Smooth muscle cell (in vitro differentiated cells): ENCODE measurements around the gene TRIM2. TPM values are rescaled to one million over a fixed set of nuclear protein-coding genes. Genes with fewer than 3 reads are reported as not detected.

ENCODE experiments used
- DNase-seq: peaks from one replicate; lab custom pipeline; 2025; ENCODE audit not compliant: unreplicated experiment; lab: John Stamatoyannopoulos, UW
- H2AFZ ChIP-seq: fragments of 200-600 bp; sonication (generic); 2 replicates; pipeline ENCODE4 v1.6.0; 2016; ENCODE audit warnings: antibody characterized with exemption, low read depth, mild to moderate bottlenecking
- H3F3A ChIP-seq: fragments of 200-600 bp; sonication (generic); 2 replicates; pipeline ENCODE4 v1.6.0; 2017; ENCODE audit warnings: antibody characterized with exemption, low read depth
- H3K27ac ChIP-seq: fragments of 200-600 bp; sonication (generic); 2 replicates; pipeline ENCODE4 v1.5.1; 2016; ENCODE audit warnings: low read depth, mild to moderate bottlenecking
- H3K27me3 ChIP-seq: fragments of 200-600 bp; sonication (generic); 2 replicates; pipeline ENCODE4 v1.6.1; 2016; ENCODE audit warnings: low read depth, mild to moderate bottlenecking
- H3K36me3 ChIP-seq: fragments of 200-600 bp; sonication (generic); 2 replicates; pipeline ENCODE4 v1.5.1; 2016; ENCODE audit warnings: low read depth
- H3K4me1 ChIP-seq: fragments of 200-600 bp; sonication (generic); 2 replicates; pipeline ENCODE4 v1.5.1; 2016; ENCODE audit warnings: low read depth
- H3K4me2 ChIP-seq: fragments of 200-600 bp; sonication (generic); 2 replicates; pipeline ENCODE4 v1.6.0; 2016; ENCODE audit warnings: mild to moderate bottlenecking
- H3K4me3 ChIP-seq: fragments of 200-600 bp; sonication (generic); 2 replicates; pipeline ENCODE4 v1.5.1; 2016; ENCODE audit warnings: mild to moderate bottlenecking
- H3K79me2 ChIP-seq: fragments of 200-600 bp; sonication (generic); 2 replicates; pipeline ENCODE4 v1.6.0; 2016; ENCODE audit warnings: low read depth, mild to moderate bottlenecking
- H3K9ac ChIP-seq: fragments of 200-600 bp; sonication (generic); 2 replicates; pipeline ENCODE4 v1.6.0; 2016; ENCODE audit warnings: low read depth
- H3K9me3 ChIP-seq: fragments of 200-600 bp; sonication (generic); replicated peaks from 2 replicates; pipeline ENCODE4 v1.5.1; 2016; ENCODE audit warnings: low read depth
- H4K20me1 ChIP-seq: fragments of 200-600 bp; sonication (generic); 2 replicates; pipeline ENCODE4 v1.6.0; 2016; ENCODE audit warnings: low read depth
- WGBS: methylation state at CpG from one replicate; pipeline ENCODE4 v1.1.7; 2016; ENCODE audit warnings: low lambda C conversion rate; 5-methylcytosine and 5-hydroxymethylcytosine counted together
- polyA plus RNA-seq: library from polyadenylated mRNA; unstranded; fragments of >200 nt; fragmentation: Nextera tagmentation; extraction: Ambion mirVana; gene quantifications from 2 replicates; pipeline ENCODE4 v1.2.1, GENCODE V29; 2016
- total RNA-seq: library from RNA; depleted of rRNA; stranded (reverse); fragments of >200 nt; gene quantifications from 2 replicates; pipeline ENCODE4 v1.2.3, GENCODE V29; 2014
- TF ChIP-seq, protein P1 (sequence below): fragments of 200-600 bp; sonication (generic); IDR thresholded peaks from 2 replicates; pipeline ENCODE4 v1.5.1; 2017; ENCODE audit warnings: borderline replicate concordance, mild to moderate bottlenecking, antibody characterized with exemption; ENCODE audit not compliant: insufficient read depth, poor library complexity, severe bottlenecking

Gene TRIM2
- total and polyA plus RNA-seq, 2 experiments from 2014 or later = 9.1 to 33.4 TPM

DNA sequence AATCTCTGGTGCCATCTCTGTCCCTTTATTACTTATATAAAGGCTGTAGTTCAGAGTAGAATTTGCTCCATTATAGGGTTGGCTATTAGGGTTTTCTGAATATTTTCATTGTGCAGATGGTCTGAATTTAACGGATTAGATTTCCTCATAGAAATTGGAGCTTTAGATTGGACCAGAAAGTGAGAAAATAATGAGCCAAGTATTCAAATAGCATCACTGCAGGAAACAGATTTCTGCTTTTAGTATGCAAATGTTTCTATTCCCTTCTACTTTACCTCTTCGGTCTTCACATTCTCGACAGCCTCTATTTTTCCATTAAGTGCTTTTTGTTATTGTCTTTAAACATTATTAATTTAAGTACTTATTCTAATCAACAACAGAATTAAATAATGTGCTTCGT, 55.4 kb downstream of the TRIM2 start:
- Histone ChIP-seq H3K4me2 (no peak overlapping the region), H3K4me3 (no peak overlapping the region), H3K27me3 (no peaks in the 10 kb centered on the region), H3K27ac (no peak overlapping the region), H3F3A (peaks cover 6% of the 10 kb centered on the region), H2AFZ (no peak overlapping the region), H3K36me3 (no peaks in the 10 kb centered on the region), H3K4me1 (peaks cover 7% of the 10 kb centered on the region), H3K9me3 (no peaks in the 10 kb centered on the region), H3K79me2 (peaks cover 17% of the 10 kb centered on the region), H4K20me1 (peaks cover 42% of the 10 kb centered on the region), H3K9ac (no peak overlapping the region)
- no peak for DNase-seq
- WGBS = 38% methylated on average over 4 of the region's 4 CpGs
- TF ChIP-seq, protein P1, sequence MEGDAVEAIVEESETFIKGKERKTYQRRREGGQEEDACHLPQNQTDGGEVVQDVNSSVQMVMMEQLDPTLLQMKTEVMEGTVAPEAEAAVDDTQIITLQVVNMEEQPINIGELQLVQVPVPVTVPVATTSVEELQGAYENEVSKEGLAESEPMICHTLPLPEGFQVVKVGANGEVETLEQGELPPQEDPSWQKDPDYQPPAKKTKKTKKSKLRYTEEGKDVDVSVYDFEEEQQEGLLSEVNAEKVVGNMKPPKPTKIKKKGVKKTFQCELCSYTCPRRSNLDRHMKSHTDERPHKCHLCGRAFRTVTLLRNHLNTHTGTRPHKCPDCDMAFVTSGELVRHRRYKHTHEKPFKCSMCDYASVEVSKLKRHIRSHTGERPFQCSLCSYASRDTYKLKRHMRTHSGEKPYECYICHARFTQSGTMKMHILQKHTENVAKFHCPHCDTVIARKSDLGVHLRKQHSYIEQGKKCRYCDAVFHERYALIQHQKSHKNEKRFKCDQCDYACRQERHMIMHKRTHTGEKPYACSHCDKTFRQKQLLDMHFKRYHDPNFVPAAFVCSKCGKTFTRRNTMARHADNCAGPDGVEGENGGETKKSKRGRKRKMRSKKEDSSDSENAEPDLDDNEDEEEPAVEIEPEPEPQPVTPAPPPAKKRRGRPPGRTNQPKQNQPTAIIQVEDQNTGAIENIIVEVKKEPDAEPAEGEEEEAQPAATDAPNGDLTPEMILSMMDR = no peak

DNA sequence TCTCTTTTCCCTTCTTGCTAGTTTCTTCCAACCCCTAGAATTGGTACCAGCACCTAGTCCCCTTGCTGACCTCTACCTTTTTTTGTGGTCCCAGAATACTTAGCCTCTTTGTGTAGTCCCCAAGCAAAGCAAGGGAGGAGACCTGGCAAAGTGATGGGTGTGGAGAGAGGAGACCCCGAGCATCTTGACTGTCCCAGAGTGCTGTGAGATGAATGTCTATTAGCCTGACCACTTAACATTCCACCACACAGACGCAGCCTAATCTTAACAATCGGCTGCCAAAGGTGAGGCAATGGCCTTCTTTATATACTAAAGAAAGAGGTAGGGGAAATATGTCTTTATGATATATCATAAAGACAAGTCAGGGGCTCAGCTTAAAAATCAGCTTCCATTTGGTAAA, 55.9 kb downstream of the TRIM2 start:
- Histone ChIP-seq H3K27me3 (no peaks in the 10 kb centered on the region), H2AFZ (no peak overlapping the region), H3K4me1 (peaks cover 7% of the 10 kb centered on the region), H3K9me3 (no peaks in the 10 kb centered on the region), H3K36me3 (no peaks in the 10 kb centered on the region), H4K20me1 (peaks cover 42% of the 10 kb centered on the region), H3K79me2 (peaks cover 17% of the 10 kb centered on the region), H3K27ac (no peak overlapping the region), H3K4me3 (no peak overlapping the region), H3F3A (peaks cover 6% of the 10 kb centered on the region), H3K9ac (no peak overlapping the region), H3K4me2 (no peak overlapping the region)
- DNase-seq = no peak
- 33% methylated on average over 3 of the region's 3 CpGs for WGBS
- TF ChIP-seq, protein P1 = no peak

DNA sequence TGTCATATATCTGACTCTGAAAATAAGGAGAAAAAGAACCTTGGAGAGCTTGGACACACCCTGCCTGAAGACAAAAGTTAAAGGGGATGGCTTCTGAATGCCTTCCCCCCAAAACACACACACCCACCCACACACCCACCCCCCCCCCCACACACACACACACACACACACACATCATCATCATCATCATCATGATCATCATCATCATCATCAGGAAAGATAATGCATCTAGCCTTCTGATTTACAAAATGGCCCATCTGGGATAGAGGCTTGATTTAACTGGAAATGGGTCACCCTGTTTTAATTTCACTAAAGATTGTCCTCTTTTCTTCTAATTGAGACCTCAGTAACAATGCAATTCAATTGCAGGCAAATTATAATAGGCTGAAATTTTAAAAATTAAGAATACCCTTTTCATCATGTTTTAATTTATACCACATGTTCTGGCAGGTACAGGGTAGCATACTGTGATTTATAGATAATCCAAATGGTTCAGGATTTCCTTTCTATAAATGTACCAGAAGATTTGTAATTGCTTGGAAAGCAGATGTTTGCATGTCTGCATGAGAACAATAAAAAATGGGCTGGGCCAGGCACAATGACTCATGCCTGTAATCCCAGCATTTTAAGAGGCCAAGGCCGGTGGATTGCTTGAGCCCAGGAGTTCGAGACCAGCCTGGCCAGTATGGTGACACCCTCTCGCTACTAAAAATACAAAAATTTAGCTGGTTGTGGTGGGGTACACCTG, 56.5 kb downstream of the TRIM2 start:
- no peak overlapping the region for H3K9ac ChIP-seq
- TF ChIP-seq, protein P1 = no peak
- DNase-seq = no peak
- H3K9me3 ChIP-seq = no peaks in the 10 kb centered on the region
- 61% methylated on average over 3 of the region's 3 CpGs for WGBS
- no peak overlapping the region for H3K4me2 ChIP-seq
- no peak overlapping the region for H3K27ac ChIP-seq
- H3K4me1 ChIP-seq = peaks cover 7% of the 10 kb centered on the region
- no peaks in the 10 kb centered on the region for H3K36me3 ChIP-seq
- no peaks in the 10 kb centered on the region for H3K27me3 ChIP-seq
- no peak overlapping the region for H2AFZ ChIP-seq
- peaks cover 17% of the 10 kb centered on the region for H3K79me2 ChIP-seq
- peaks cover 40% of the 10 kb centered on the region for H4K20me1 ChIP-seq
- H3F3A ChIP-seq = peaks cover 6% of the 10 kb centered on the region
- H3K4me3 ChIP-seq = no peak overlapping the region

DNA sequence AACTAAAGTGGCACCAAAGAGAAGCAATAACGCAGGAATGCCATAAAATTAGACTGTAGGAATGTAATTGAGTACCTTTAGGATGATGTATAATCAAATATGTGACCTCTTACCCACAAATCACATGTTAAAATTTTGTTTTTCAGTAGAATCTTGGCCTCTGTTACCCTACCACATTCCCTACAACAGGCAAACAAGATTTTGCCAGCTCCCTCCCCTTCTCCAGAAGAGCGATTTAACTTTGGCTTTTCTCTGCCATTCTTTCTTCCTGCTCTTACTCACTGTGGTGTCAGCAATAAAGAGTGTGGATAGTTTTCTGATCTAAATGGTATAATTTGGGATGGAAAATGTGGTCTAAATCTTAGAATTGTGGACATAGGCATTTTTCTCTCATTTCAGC, 57.2 kb downstream of the TRIM2 start:
- no peak for DNase-seq
- no peak overlapping the region for H2AFZ ChIP-seq
- H3K36me3 ChIP-seq = no peaks in the 10 kb centered on the region
- H3K79me2 ChIP-seq = peaks cover 17% of the 10 kb centered on the region
- no peak overlapping the region for H3K4me3 ChIP-seq
- 98% methylated on average over 2 of the region's 2 CpGs for WGBS
- TF ChIP-seq, protein P1 = no peak
- peaks cover 40% of the 10 kb centered on the region for H4K20me1 ChIP-seq
- H3K9ac ChIP-seq = no peak overlapping the region
- peaks cover 5% of the 10 kb centered on the region for H3F3A ChIP-seq
- no peak overlapping the region for H3K4me2 ChIP-seq
- peaks cover 6% of the 10 kb centered on the region for H3K4me1 ChIP-seq
- no peaks in the 10 kb centered on the region for H3K9me3 ChIP-seq
- no peaks in the 10 kb centered on the region for H3K27me3 ChIP-seq
- H3K27ac ChIP-seq = no peak overlapping the region
